Esophagus squamous epithelium (tissue), 4 donors: ENCODE data around the gene CNTNAP4.

Experiments
- POLR2A ChIP-seq, 4 donors: fragments of 450-650 bp; IDR thresholded peaks; one replicate each; pipeline ENCODE4 v1.6.1; 2017; ENCODE audit warnings: antibody characterized with exemption in 4 of 4, mild to moderate bottlenecking in 4 of 4, moderate library complexity in 3 of 4
- TF ChIP-seq, protein P1 (sequence below), 6 experiments: fragments of 450-650 bp in 4 of 6; fragments of 200-600 bp in 2 of 6; sonication (generic) in 2 of 6; IDR thresholded peaks; one replicate each; pipeline ENCODE4 v1.5.1; 2016 to 2019; ENCODE audit warnings: antibody characterized with exemption in 6 of 6, mild to moderate bottlenecking in 4 of 6, moderate library complexity in 4 of 6

- TF ChIP-seq, protein P1, sequence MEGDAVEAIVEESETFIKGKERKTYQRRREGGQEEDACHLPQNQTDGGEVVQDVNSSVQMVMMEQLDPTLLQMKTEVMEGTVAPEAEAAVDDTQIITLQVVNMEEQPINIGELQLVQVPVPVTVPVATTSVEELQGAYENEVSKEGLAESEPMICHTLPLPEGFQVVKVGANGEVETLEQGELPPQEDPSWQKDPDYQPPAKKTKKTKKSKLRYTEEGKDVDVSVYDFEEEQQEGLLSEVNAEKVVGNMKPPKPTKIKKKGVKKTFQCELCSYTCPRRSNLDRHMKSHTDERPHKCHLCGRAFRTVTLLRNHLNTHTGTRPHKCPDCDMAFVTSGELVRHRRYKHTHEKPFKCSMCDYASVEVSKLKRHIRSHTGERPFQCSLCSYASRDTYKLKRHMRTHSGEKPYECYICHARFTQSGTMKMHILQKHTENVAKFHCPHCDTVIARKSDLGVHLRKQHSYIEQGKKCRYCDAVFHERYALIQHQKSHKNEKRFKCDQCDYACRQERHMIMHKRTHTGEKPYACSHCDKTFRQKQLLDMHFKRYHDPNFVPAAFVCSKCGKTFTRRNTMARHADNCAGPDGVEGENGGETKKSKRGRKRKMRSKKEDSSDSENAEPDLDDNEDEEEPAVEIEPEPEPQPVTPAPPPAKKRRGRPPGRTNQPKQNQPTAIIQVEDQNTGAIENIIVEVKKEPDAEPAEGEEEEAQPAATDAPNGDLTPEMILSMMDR (IDR thresholded peaks at IDR 0.05), result no peak
- TF ChIP-seq POLR2A (IDR thresholded peaks at IDR 0.05), result no peak
Measured at GRCh38 chr16:76574651-76575050, 297.4 kb downstream of the CNTNAP4 start.
